Peyer's patch (tissue), 4 donors: ENCODE measurements around the gene NPPA. TPM values are rescaled to one million over a fixed set of nuclear protein-coding genes. Genes with fewer than 3 reads are reported as not detected.

Source experiments
- DNase-seq, 3 donors: peaks; one replicate each; pipeline ENCODE4 v3.0.0-alpha.2; 2017 to 2019
- H3K27ac ChIP-seq, 4 donors: fragments of 200-600 bp; sonication (generic); one replicate each; pipeline ENCODE4 v1.5.1; 2016 to 2019
- H3K27me3 ChIP-seq, 2 donors: fragments of 200-600 bp; sonication (generic); one replicate each; pipeline ENCODE4 v1.5.1; 2019
- H3K36me3 ChIP-seq, 3 donors: fragments of 200-600 bp; sonication (generic); one replicate each; pipeline ENCODE4 v1.5.1; 2016 to 2019
- H3K4me1 ChIP-seq, 4 donors: fragments of 200-600 bp; sonication (generic); one replicate each; pipeline ENCODE4 v1.5.1; 2016 to 2019
- H3K4me3 ChIP-seq, 4 donors: fragments of 200-600 bp; sonication (generic); 1 replicate in 3 of 4; 2 replicates in 1 of 4; pipeline ENCODE4 v1.5.1; 2016 to 2019; ENCODE audit warnings: mild to moderate bottlenecking in 1 of 4
- H3K9me3 ChIP-seq, 4 donors: fragments of 200-600 bp; sonication (generic); one replicate each; pipeline ENCODE4 v1.5.1; 2016 to 2019; ENCODE audit warnings: mild to moderate bottlenecking in 1 of 4
- POLR2A ChIP-seq, 2 donors: fragments of 450-650 bp; IDR thresholded peaks; one replicate each; pipeline ENCODE4 v1.5.1; 2017; ENCODE audit warnings: antibody characterized with exemption in 2 of 2, mild to moderate bottlenecking in 2 of 2, moderate library complexity in 2 of 2
- small RNA-seq, 2 donors: library from RNA; depleted of rRNA; stranded (forward); fragments of <200 nt; gene quantifications; one replicate each; pipeline ENCODE3, GENCODE V24; 2016
- total RNA-seq, 4 donors: library from RNA; depleted of rRNA; stranded (reverse); fragments of >200 nt; gene quantifications; one replicate each; pipeline ENCODE4 v1.1.0, GENCODE V29; 2016
- TF ChIP-seq, protein P1 (sequence below), 6 experiments: fragments of 450-650 bp in 4 of 6; fragments of 200-600 bp in 2 of 6; sonication (generic) in 1 of 6; IDR thresholded peaks; one replicate each; pipeline ENCODE4 v1.5.1; 2017 to 2019; ENCODE audit warnings: antibody characterized with exemption in 6 of 6, mild to moderate bottlenecking in 3 of 6, moderate library complexity in 1 of 6

Gene NPPA
- total RNA-seq, 4 donors from 2014 or later = not detected

DNA sequence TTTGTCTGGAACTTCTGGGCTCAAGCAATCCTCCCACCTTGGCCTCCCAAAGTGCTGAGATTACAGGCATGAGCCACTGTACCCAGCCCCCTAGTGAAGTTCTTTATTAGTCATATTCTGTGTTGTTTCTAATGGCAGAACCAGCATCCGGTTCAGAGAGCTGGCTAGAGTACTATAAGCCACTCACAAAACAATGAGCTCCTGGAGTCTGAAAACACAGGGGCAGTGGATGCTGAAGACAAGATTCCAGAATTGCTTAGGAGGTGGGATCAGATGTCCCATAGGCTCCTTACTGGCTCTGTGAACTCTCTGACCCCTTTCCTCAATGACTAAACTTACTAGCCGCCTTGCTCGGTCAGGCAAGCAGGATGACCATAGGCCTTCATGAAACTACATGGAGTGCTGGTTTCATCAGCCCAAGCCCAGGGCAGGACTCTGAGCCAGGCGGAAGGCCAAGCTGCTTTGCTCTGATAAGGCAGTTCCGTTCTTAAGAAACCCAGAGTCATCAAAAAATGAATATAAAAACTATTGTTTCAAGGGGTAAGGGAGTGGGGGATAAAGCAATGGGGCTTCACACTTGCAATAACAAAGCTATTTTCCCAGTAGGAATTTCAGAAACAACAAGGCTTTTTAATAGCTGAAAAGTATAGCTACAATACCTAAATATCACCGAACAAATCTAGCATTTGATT, 49.9 kb downstream of the NPPA start:
- peaks cover 0 to 72% (median 0%) of the 10 kb centered on the region in 3 donors for H3K36me3 ChIP-seq
- H3K27me3 ChIP-seq = no peaks in the 10 kb centered on the region
- DNase-seq = no peak
- TF ChIP-seq POLR2A (IDR thresholded peaks at IDR 0.05) = no peak
- TF ChIP-seq, protein P1, sequence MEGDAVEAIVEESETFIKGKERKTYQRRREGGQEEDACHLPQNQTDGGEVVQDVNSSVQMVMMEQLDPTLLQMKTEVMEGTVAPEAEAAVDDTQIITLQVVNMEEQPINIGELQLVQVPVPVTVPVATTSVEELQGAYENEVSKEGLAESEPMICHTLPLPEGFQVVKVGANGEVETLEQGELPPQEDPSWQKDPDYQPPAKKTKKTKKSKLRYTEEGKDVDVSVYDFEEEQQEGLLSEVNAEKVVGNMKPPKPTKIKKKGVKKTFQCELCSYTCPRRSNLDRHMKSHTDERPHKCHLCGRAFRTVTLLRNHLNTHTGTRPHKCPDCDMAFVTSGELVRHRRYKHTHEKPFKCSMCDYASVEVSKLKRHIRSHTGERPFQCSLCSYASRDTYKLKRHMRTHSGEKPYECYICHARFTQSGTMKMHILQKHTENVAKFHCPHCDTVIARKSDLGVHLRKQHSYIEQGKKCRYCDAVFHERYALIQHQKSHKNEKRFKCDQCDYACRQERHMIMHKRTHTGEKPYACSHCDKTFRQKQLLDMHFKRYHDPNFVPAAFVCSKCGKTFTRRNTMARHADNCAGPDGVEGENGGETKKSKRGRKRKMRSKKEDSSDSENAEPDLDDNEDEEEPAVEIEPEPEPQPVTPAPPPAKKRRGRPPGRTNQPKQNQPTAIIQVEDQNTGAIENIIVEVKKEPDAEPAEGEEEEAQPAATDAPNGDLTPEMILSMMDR (IDR thresholded peaks at IDR 0.05) = no peak
- peaks cover 0 to 6% (median 2%) of the 10 kb centered on the region in 4 donors for H3K4me1 ChIP-seq
- H3K27ac ChIP-seq = peak overlapping the region in 2 of 4 donors; percentile 5 to 27
- H3K4me3 ChIP-seq = no peak overlapping the region
- H3K9me3 ChIP-seq = no peaks in the 10 kb centered on the region

- peak overlapping the region in 1 of 4 donors; percentile 4 for H3K27ac ChIP-seq
- no peak for DNase-seq
- peaks cover 0 to 8% (median 2%) of the 10 kb centered on the region in 4 donors for H3K4me1 ChIP-seq
- H3K27me3 ChIP-seq = no peaks in the 10 kb centered on the region
- no peak for TF ChIP-seq POLR2A (IDR thresholded peaks at IDR 0.05)
- TF ChIP-seq, protein P1 (IDR thresholded peaks at IDR 0.05) = no peak
- no peak overlapping the region for H3K4me3 ChIP-seq
- no peaks in the 10 kb centered on the region for H3K9me3 ChIP-seq
- H3K36me3 ChIP-seq = peaks cover 0 to 70% (median 0%) of the 10 kb centered on the region in 3 donors
These were observed 51.4 kb downstream of the NPPA start for GRCh38 chr1:11796036-11796828.

Small RNA genes within 50 kb of the gene (small RNA-seq; reads per million reads assigned to genes)
- gene RF02156 (0 reads per million in 2 donors), gene RF02157 (0 reads per million in 2 donors), gene RF02158 (0 reads per million in 2 donors)

Other genes with a start within 250 kb of the NPPA start
- 1 to 10 TPM; 1.7 to 7.4 (median 2.8) TPM for gene FBXO2, start 193.4 kb downstream of the NPPA start, total RNA-seq
- gene FBXO44, start 192.9 kb downstream of the NPPA start, total RNA-seq = 10 to 100 TPM; 11.2 to 43.7 (median 15.0) TPM
- gene FBXO6, start 183.6 kb downstream of the NPPA start, total RNA-seq = 10 to 100 TPM in 2 of 4 donors, 1 to 10 TPM in 1, not detected in 1; 5.6 to 10.3 (median 10.3) TPM
- gene MAD2L2, start 166.6 kb downstream of the NPPA start, total RNA-seq = 10 to 100 TPM in 3 of 4 donors, 1 to 10 TPM in 1; 10.0 to 50.3 (median 11.5) TPM
- not detected for gene DRAXIN, start 156.1 kb downstream of the NPPA start, total RNA-seq
- 10 to 100 TPM in 3 of 4 donors, 1 to 10 TPM in 1; 9.5 to 32.2 (median 25.5) TPM for gene AGTRAP, start 111.6 kb downstream of the NPPA start, total RNA-seq
- not detected for gene C1orf167, start 85.6 kb downstream of the NPPA start, total RNA-seq
- gene MTHFR, start 41.8 kb downstream of the NPPA start, total RNA-seq = 100 to 1,000 TPM in 1 of 4 donors, 10 to 100 TPM in 3; 82.0 to 130 (median 87.3) TPM
- gene CLCN6, start 41.6 kb downstream of the NPPA start, total RNA-seq = 10 to 100 TPM; 28.4 to 63.7 (median 30.2) TPM
- gene NPPB, start 11.2 kb upstream of the NPPA start, total RNA-seq = not detected
- 100 to 1,000 TPM in 3 of 4 donors, 10 to 100 TPM in 1; 80.9 to 400 (median 278) TPM for gene KIAA2013, start 78.6 kb upstream of the NPPA start, total RNA-seq
- 10 to 100 TPM; 23.9 to 75.2 (median 47.0) TPM for gene PLOD1, start 86.9 kb upstream of the NPPA start, total RNA-seq
- 100 to 1,000 TPM in 1 of 4 donors, 10 to 100 TPM in 3; 54.5 to 101 (median 94.9) TPM for gene MFN2, start 132.7 kb upstream of the NPPA start, total RNA-seq
- gene MIIP, start 171.7 kb upstream of the NPPA start, total RNA-seq = 10 to 100 TPM; 37.0 to 52.0 (median 43.0) TPM
- not detected for gene TNFRSF8, start 215.5 kb upstream of the NPPA start, total RNA-seq